Neural progenitor cell (in vitro differentiated cells): ENCODE data around the gene GOLGA6D. TPM values are rescaled to one million over a fixed set of nuclear protein-coding genes. Genes with fewer than 3 reads are reported as not detected.
"Not testable (repeated sequence)": the region's sequence is repeated elsewhere in the genome, so short reads cannot be mapped to it uniquely, and the experiment has no call there.

Experiments
- DNase-seq: peaks from one replicate; pipeline ENCODE4 v3.0.0-alpha.2; 2016; ENCODE audit warnings: low spot score
- H2AFZ ChIP-seq: fragments of 200-600 bp; sonication (generic); replicated peaks from 2 replicates; pipeline ENCODE4 v1.6.1; 2016; ENCODE audit warnings: antibody characterized with exemption
- H3F3A ChIP-seq: fragments of 200-600 bp; sonication (generic); 2 replicates; pipeline ENCODE4 v1.6.1; 2016; ENCODE audit warnings: antibody characterized with exemption, low read depth
- H3K27ac ChIP-seq: fragments of 200-600 bp; sonication (generic); 2 replicates; pipeline ENCODE4 v1.5.1; 2016; ENCODE audit warnings: mild to moderate bottlenecking
- H3K27me3 ChIP-seq: fragments of 200-600 bp; sonication (generic); 2 replicates; pipeline ENCODE4 v1.6.1; 2016; ENCODE audit warnings: mild to moderate bottlenecking, moderate library complexity
- H3K36me3 ChIP-seq: fragments of 200-600 bp; sonication (generic); 2 replicates; pipeline ENCODE4 v1.5.1; 2016
- H3K4me1 ChIP-seq: fragments of 200-600 bp; sonication (generic); 2 replicates; pipeline ENCODE4 v1.6.1; 2016; ENCODE audit warnings: mixed run types
- H3K4me2 ChIP-seq: fragments of 200-600 bp; sonication (generic); 2 replicates; pipeline ENCODE4 v1.6.1; 2016
- H3K4me3 ChIP-seq: fragments of 200-600 bp; sonication (generic); 2 replicates; pipeline ENCODE4 v1.5.1; 2016
- H3K79me2 ChIP-seq: fragments of 200-600 bp; sonication (generic); 2 replicates; pipeline ENCODE4 v1.6.1; 2016; ENCODE audit warnings: low read depth
- H3K9ac ChIP-seq: fragments of 200-600 bp; sonication (generic); 2 replicates; pipeline ENCODE4 v1.6.1; 2016
- H3K9me3 ChIP-seq: fragments of 200-600 bp; sonication (generic); 2 replicates; pipeline ENCODE4 v1.5.1; 2016; ENCODE audit warnings: low read depth
- H4K20me1 ChIP-seq: fragments of 200-600 bp; sonication (generic); 2 replicates; pipeline ENCODE4 v1.6.1; 2016; ENCODE audit warnings: low read depth
- H3K27ac Mint-ChIP-seq: 3 replicates; pipeline ENCODE4 v1.8.0; 2021; ENCODE audit warnings: mixed read lengths
- H3K27me3 Mint-ChIP-seq: 2 replicates; pipeline ENCODE4 v1.8.0; 2022; ENCODE audit warnings: low read depth, mild to moderate bottlenecking, inconsistent platforms, moderate library complexity, mixed read lengths; ENCODE audit not compliant: insufficient read depth
- H3K36me3 Mint-ChIP-seq: 3 replicates; pipeline ENCODE4 v1.8.0; 2021; ENCODE audit warnings: mixed read lengths
- H3K4me1 Mint-ChIP-seq: 3 replicates; pipeline ENCODE4 v1.8.0; 2021; ENCODE audit warnings: mixed read lengths
- H3K4me3 Mint-ChIP-seq: 3 replicates; pipeline ENCODE4 v1.8.0; 2021; ENCODE audit warnings: mild to moderate bottlenecking, moderate library complexity, mixed read lengths
- H3K9me3 Mint-ChIP-seq: 3 replicates; pipeline ENCODE4 v1.8.0; 2020; ENCODE audit warnings: mixed read lengths
- total RNA-seq: library from RNA; depleted of rRNA; stranded (reverse); fragments of >200 nt; gene quantifications from 2 replicates; pipeline ENCODE4 v1.2.3, GENCODE V29; 2015; ENCODE audit warnings: low replicate concordance
- TF ChIP-seq, protein P1 (sequence below): fragments of 200-600 bp; sonication (generic); IDR thresholded peaks from 2 replicates; pipeline ENCODE4 v1.5.1; 2017; ENCODE audit warnings: antibody characterized with exemption, mild to moderate bottlenecking

The GOLGA6D gene
- total RNA-seq, 1 donor from 2014 or later: not detected

DNA sequence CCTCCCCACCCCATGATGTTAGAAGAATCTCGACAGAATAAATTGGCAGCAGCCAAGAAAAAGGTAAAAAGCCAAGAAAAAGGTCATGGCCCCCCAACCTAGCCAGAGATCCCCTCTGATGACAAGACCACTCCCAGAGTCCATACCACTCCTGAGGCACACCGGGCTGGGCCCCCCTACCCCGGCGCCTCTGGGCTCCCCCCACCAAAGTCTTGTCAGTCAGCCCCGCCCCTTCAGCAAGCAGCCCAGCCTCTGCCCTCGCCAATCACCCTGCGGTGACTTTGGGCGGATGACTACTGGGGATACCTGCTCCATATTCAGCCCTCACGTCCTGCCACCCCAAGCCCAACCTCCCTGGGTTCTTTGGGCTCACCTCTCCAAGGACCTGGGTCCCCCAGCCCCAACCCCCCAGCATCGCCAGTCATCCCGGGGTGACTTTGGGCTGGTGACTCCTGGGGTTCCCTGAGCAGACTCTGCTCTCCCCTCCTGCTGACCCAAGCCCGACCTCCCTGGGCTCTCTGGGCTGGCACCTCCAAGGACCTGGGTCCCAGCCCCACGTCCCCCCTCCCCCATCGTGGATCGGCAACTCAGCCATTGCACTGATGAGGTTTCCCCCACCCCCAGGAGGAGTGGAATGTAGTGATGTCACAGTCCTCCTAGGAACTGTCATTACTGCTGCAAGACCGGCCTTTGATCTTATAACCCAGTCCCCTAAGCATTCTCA, 23.9 kb upstream of the GOLGA6D start:
- not testable (repeated sequence) for H4K20me1 ChIP-seq, H3K27me3 Mint-ChIP-seq, H3K9me3 Mint-ChIP-seq, H3F3A ChIP-seq, H3K4me3 ChIP-seq, H3K27ac ChIP-seq, H3K27me3 ChIP-seq, DNase-seq, H3K4me3 Mint-ChIP-seq, H3K9me3 ChIP-seq, H3K27ac Mint-ChIP-seq, H3K4me1 Mint-ChIP-seq, H3K4me1 ChIP-seq, H3K79me2 ChIP-seq, H3K9ac ChIP-seq, H3K36me3 ChIP-seq, H3K36me3 Mint-ChIP-seq, H2AFZ ChIP-seq, H3K4me2 ChIP-seq

DNA sequence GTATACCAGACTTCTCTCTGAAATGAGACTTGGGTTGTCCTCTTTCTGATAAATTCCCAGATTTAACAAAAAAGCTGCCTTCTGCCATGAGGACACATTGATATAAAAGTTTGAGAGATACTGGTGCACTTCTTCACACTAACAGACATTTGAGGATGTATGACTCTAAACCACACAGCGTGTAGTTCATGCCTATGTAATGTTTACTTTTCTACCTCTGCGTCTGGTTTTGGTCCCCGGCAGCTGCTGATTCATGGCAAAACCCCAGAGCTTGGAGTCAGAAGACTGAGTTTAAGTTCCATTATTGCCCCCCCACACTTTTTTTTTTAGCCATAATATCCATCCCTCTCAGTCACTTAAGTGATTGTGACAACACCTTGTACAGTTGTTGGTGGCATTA, 22.8 kb upstream of the GOLGA6D start:
- H3K27me3 ChIP-seq, H3K36me3 Mint-ChIP-seq, H3K36me3 ChIP-seq, H3K4me3 ChIP-seq, H3K4me3 Mint-ChIP-seq, DNase-seq, H3K27ac ChIP-seq, H3K79me2 ChIP-seq, H4K20me1 ChIP-seq, H3K4me1 ChIP-seq, H3K4me2 ChIP-seq, H3K9ac ChIP-seq, H3K9me3 ChIP-seq, H2AFZ ChIP-seq, H3K27ac Mint-ChIP-seq, H3K9me3 Mint-ChIP-seq, H3F3A ChIP-seq, H3K27me3 Mint-ChIP-seq, H3K4me1 Mint-ChIP-seq: not testable (repeated sequence)

DNA sequence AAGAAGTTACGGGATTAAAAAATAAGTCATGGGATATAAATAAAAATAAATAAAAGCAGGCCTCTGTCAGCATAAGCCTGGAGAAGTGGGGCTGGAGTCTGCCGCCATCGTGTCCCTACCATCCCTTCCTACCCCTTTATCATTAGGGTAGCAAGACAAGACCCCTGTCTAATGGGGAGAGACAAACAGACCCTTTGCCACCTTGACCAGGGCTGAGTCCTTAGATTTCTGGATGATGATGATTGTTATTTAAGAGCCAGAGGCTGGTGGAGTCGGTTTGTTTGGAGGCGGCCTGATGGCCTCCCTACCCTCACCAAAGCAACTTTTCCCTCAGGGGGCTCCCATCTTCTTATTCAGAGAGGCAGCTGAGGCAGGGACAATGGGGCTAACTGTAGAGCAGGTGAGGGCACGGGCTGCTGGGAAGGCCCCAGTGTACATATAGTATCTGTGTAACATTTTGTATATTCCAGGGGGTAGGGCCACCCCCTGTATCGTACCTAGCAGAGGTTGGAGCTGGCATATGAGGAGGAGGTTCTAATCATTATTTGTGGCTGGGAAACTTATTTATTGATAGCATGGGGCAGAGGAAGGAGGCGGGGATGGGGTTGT, 8.8 kb upstream of the GOLGA6D start:
- not testable (repeated sequence) for H3K4me3 Mint-ChIP-seq

DNA sequence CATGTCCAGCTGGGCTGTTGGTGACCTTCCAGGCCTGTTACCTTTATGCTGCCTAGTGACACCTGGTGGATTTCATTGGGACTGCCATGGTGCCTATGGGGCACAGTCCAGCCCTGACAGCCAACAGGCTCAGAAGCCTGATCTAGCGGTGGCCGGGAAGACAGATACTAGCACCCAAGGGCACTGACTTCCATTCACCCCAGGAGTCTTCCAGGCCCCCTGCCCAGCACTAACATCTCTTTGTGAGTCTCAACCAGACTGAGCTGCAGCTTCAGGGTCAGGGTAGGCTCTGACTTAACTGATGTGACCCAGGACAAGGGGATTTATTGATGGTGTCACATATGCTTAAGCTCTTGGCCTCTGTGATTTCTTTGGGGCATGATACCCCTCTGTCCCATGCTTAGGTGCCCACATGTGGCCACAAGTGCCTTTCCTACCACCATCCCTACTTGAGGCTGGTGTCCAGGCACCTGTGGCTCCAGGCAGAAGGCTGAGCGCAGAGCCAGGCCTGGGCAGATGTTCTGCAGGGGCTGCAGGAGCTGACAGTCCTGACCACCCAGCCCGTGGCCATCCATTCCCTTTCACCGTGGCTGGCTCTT, 8.0 kb upstream of the GOLGA6D start:
- TF ChIP-seq, protein P1, sequence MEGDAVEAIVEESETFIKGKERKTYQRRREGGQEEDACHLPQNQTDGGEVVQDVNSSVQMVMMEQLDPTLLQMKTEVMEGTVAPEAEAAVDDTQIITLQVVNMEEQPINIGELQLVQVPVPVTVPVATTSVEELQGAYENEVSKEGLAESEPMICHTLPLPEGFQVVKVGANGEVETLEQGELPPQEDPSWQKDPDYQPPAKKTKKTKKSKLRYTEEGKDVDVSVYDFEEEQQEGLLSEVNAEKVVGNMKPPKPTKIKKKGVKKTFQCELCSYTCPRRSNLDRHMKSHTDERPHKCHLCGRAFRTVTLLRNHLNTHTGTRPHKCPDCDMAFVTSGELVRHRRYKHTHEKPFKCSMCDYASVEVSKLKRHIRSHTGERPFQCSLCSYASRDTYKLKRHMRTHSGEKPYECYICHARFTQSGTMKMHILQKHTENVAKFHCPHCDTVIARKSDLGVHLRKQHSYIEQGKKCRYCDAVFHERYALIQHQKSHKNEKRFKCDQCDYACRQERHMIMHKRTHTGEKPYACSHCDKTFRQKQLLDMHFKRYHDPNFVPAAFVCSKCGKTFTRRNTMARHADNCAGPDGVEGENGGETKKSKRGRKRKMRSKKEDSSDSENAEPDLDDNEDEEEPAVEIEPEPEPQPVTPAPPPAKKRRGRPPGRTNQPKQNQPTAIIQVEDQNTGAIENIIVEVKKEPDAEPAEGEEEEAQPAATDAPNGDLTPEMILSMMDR: peak; percentile 67
- H3F3A ChIP-seq, H3K36me3 Mint-ChIP-seq, H3K36me3 ChIP-seq, H3K4me3 ChIP-seq, H3K79me2 ChIP-seq, H3K9ac ChIP-seq, H3K9me3 ChIP-seq, H2AFZ ChIP-seq, H3K4me1 Mint-ChIP-seq, H3K27me3 ChIP-seq, H3K27me3 Mint-ChIP-seq, H3K27ac ChIP-seq, H4K20me1 ChIP-seq, H3K9me3 Mint-ChIP-seq, H3K4me2 ChIP-seq, H3K4me1 ChIP-seq: not testable (repeated sequence)
- peak overlapping the region; percentile 2 for H3K4me3 Mint-ChIP-seq
- H3K27ac Mint-ChIP-seq: peak overlapping the region; percentile 69
- DNase-seq: peak; percentile 71

More for the DNA sequence above, 8.8 kb upstream of the GOLGA6D start:
- not testable (repeated sequence) for H3K36me3 Mint-ChIP-seq, H3K79me2 ChIP-seq, H3K27ac Mint-ChIP-seq, H3K4me1 ChIP-seq, H3K4me1 Mint-ChIP-seq, H2AFZ ChIP-seq, H3K9me3 ChIP-seq, H3K27me3 Mint-ChIP-seq, DNase-seq, H4K20me1 ChIP-seq, H3K9me3 Mint-ChIP-seq, H3K4me3 ChIP-seq, H3F3A ChIP-seq, H3K4me2 ChIP-seq, H3K9ac ChIP-seq, H3K36me3 ChIP-seq, H3K27ac ChIP-seq, H3K27me3 ChIP-seq

DNA sequence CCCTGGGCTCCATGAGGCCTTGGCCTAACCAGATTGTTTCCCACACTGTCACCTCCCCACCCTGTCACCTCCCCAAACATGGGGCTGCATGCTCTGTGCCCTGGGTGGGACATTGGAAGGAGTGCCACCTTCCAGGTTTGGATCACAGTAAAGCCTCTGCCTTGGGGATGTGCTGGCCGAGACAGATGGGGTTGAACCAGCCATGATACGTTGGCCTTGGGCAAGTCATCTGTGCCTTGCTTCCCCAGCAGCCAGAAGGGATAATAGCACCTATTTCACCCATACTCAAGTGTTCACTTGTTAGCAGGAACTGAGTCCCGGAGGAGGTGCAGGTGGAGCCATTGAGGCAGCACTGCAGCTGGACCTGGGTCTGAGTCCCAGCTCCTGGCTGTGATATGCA, 7.0 kb upstream of the GOLGA6D start:
- H3K4me2 ChIP-seq, H3K79me2 ChIP-seq, H3K27me3 Mint-ChIP-seq, H3K27ac Mint-ChIP-seq, H3K4me3 ChIP-seq, H3K27me3 ChIP-seq, H3K36me3 Mint-ChIP-seq, H3K4me1 Mint-ChIP-seq, H4K20me1 ChIP-seq, DNase-seq, H3K9ac ChIP-seq, H3F3A ChIP-seq, H3K9me3 ChIP-seq, H3K9me3 Mint-ChIP-seq, H3K36me3 ChIP-seq, H3K27ac ChIP-seq, H3K4me1 ChIP-seq, H3K4me3 Mint-ChIP-seq, H2AFZ ChIP-seq: not testable (repeated sequence)

DNA sequence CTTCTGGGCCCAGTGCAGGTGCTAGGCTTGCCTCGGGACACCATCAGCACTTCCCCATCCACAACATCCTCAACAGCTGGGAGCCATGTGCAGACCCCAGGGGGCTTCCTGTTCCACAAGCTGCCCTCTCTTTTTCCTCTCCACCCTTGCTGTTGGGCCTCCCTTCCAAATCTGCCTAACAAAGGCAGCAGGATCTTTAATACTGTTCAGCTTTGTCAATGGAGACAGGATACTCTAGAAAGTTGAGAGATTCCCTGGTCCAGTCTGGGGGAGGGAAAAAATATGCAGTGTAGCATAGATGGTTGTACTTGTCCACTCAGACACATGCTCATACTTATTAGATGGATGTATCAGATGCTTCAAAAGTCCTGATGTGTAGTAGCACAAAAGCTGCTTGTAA, 4.1 kb upstream of the GOLGA6D start:
- H3K9me3 ChIP-seq, H3K36me3 Mint-ChIP-seq, H2AFZ ChIP-seq, H3K27me3 Mint-ChIP-seq, H3K9me3 Mint-ChIP-seq, H3K4me2 ChIP-seq, H3K27ac ChIP-seq, H3K4me3 Mint-ChIP-seq, DNase-seq, H3K27me3 ChIP-seq, H3K79me2 ChIP-seq, H3K4me1 ChIP-seq, H3K36me3 ChIP-seq, H3F3A ChIP-seq, H3K27ac Mint-ChIP-seq, H4K20me1 ChIP-seq, H3K4me3 ChIP-seq, H3K4me1 Mint-ChIP-seq, H3K9ac ChIP-seq: not testable (repeated sequence)

DNA sequence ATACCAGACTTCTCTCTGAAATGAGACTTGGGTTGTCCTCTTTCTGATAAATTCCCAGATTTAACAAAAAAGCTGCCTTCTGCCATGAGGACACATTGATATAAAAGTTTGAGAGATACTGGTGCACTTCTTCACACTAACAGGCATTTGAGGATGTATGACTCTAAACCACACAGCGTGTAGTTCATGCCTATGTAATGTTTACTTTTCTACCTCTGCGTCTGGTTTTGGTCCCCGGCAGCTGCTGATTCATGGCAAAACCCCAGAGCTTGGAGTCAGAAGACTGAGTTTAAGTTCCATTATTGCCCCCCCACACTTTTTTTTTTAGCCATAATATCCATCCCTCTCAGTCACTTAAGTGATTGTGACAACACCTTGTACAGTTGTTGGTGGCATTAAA, 1.5 kb downstream of the GOLGA6D start:
- not testable (repeated sequence) for DNase-seq, H2AFZ ChIP-seq, H3K4me1 Mint-ChIP-seq, H3K4me2 ChIP-seq, H3K9me3 ChIP-seq, H3K4me3 ChIP-seq, H3K9ac ChIP-seq, H3K9me3 Mint-ChIP-seq, H3K79me2 ChIP-seq, H3K27me3 Mint-ChIP-seq, H3K27ac ChIP-seq, H3K36me3 ChIP-seq, H4K20me1 ChIP-seq, H3K4me1 ChIP-seq, H3K27ac Mint-ChIP-seq, H3K27me3 ChIP-seq, H3K36me3 Mint-ChIP-seq, H3K4me3 Mint-ChIP-seq, H3F3A ChIP-seq
